K562 (cell line): Measurements from ENCODE around the gene KIF5A. TPM values are rescaled to one million over a fixed set of nuclear protein-coding genes. Genes with fewer than 3 reads are reported as not detected.

ENCODE experiments used
- ATAC-seq: fragments of 200-7000 bp; cut with Tn5 transposase; 3 replicates; pipeline ENCODE4 v1.9.1; 2020; ENCODE audit warnings: moderate library complexity
- BruUV-seq: library from RNA; stranded (reverse); fragments of 400-500 nt; replicated peaks from 2 replicates; lab custom pipeline; 2021; lab: Mats Ljungman, UMichigan
- CTCF ChIA-PET: fragments of 300-600 bp; formaldehyde crosslinking; extraction: SDS; loops from one replicate; lab custom pipeline; 2021; ENCODE audit warnings: low intra/inter-chr PET ratio; lab: Yijun Ruan, JAX
- POLR2A ChIA-PET: fragments of 300-600, 350-650 bp; sonication (Branson Sonifier 250); formaldehyde crosslinking; extraction: SDS; loops from one replicate; lab custom pipeline; 2021; ENCODE audit warnings: antibody characterized with exemption, inconsistent platforms; lab: Yijun Ruan, JAX
- DNase-seq, 4 experiments: peaks; one replicate each; pipeline versions ENCODE4 v3.0.0 to v3.0.0-alpha.2; 2011 to 2018; ENCODE audit warnings: low spot score in 3 of 4, mixed read lengths in 3 of 4; ENCODE audit errors: extremely low read depth in 1 of 4
- FAIRE-seq: peaks from 2 replicates; lab custom pipeline; 2011; peaks lifted over from hg19 to GRCh38; lab: Jason Lieb, UNC
- H2AFZ ChIP-seq: 2 replicates; pipeline ENCODE4 v1.6.0; 2011; ENCODE audit warnings: low read depth, low read length, control low read depth, inconsistent platforms
- H3K27ac ChIP-seq: fragments of 200-600 bp; 3 replicates; pipeline ENCODE4 v1.8.0; 2011; ENCODE audit warnings: low read depth, mild to moderate bottlenecking, control low read depth, inconsistent platforms, low read length, moderate library complexity, mixed read lengths; ENCODE audit errors: extremely low read depth
- H3K27me3 ChIP-seq, 2 experiments: fragments of 300-600 bp in 1 of 2; 2 replicates in 1 of 2; 3 replicates in 1 of 2; pipeline versions ENCODE4 v1.6.0 to v1.8.0; 2011; ENCODE audit warnings: inconsistent platforms in 2 of 2, low read length in 2 of 2, mild to moderate bottlenecking in 1 of 2, mixed read lengths in 1 of 2, moderate library complexity in 1 of 2; ENCODE audit not compliant: control insufficient read depth in 2 of 2, insufficient read depth in 2 of 2
- H3K36me3 ChIP-seq: fragments of 300-600 bp; 3 replicates; pipeline ENCODE4 v1.8.0; 2011; ENCODE audit warnings: mild to moderate bottlenecking, low read length, inconsistent platforms; ENCODE audit not compliant: control insufficient read depth, insufficient read depth
- H3K4me1 ChIP-seq, 2 experiments: fragments of 200-600 bp in 1 of 2; replicated peaks in 1 of 2; 2 replicates in 1 of 2; 3 replicates in 1 of 2; pipeline versions ENCODE4 v1.5.1 to v1.8.0; 2011; ENCODE audit warnings: inconsistent platforms in 2 of 2, low read length in 2 of 2, mild to moderate bottlenecking in 1 of 2, mixed read lengths in 1 of 2, moderate library complexity in 1 of 2; ENCODE audit not compliant: control insufficient read depth in 2 of 2, insufficient read depth in 2 of 2
- H3K4me2 ChIP-seq: 2 replicates; pipeline ENCODE4 v1.6.1; 2011; ENCODE audit warnings: low read length, control low read depth, inconsistent platforms, mixed read lengths; ENCODE audit not compliant: insufficient read depth
- H3K4me3 ChIP-seq: fragments of 200-600 bp; sonication (generic), shearing (Covaris generic); 2 replicates; pipeline ENCODE4 v1.5.1; 2016; ENCODE audit warnings: control low read depth, inconsistent platforms
- H3K79me2 ChIP-seq: fragments of 200-600 bp; 3 replicates; pipeline ENCODE4 v1.8.0; 2011; ENCODE audit warnings: low read length, inconsistent platforms; ENCODE audit not compliant: control insufficient read depth, insufficient read depth
- H3K9ac ChIP-seq, 2 experiments: 2 replicates each; pipeline versions ENCODE4 v1.6.0 to v1.6.1; 2011; ENCODE audit warnings: low read depth in 2 of 2, low read length in 2 of 2, control low read depth in 1 of 2, inconsistent platforms in 1 of 2, mild to moderate bottlenecking in 1 of 2, mixed read lengths in 1 of 2; ENCODE audit not compliant: insufficient read depth in 1 of 2
- H3K9me1 ChIP-seq: one replicate; pipeline ENCODE4 v1.6.0; 2011; ENCODE audit warnings: inconsistent platforms, mild to moderate bottlenecking, low read length, moderate library complexity; ENCODE audit not compliant: control insufficient read depth, insufficient read depth
- H3K9me3 ChIP-seq: replicated peaks from 2 replicates; pipeline ENCODE4 v1.5.1; 2011; ENCODE audit warnings: low read depth, low read length, inconsistent platforms; ENCODE audit not compliant: control insufficient read depth, insufficient read depth
- H4K20me1 ChIP-seq: replicated peaks from 2 replicates; pipeline ENCODE4 v1.6.1; 2011; ENCODE audit warnings: low read length, inconsistent platforms, mixed read lengths; ENCODE audit not compliant: control insufficient read depth, insufficient read depth
- GABPB1 ChIP-seq: sonication (generic); formaldehyde crosslinking; IDR thresholded peaks from 2 replicates; pipeline ENCODE4 v1.8.0; 2022; ENCODE audit warnings: mild to moderate bottlenecking, missing genetic modification reagents
- KHSRP ChIP-seq: fragments of 450-650 bp; IDR thresholded peaks from 2 replicates; pipeline ENCODE4 v1.6.1; 2017
- RFX5 ChIP-seq: IDR thresholded peaks from 2 replicates; pipeline ENCODE4 v1.6.1; 2011; ENCODE audit warnings: low read depth, mild to moderate bottlenecking, improper control_type of control experiment, low read length
- SMAD4 ChIP-seq: fragments of 250-450 bp; sonication (Bioruptor Pico); conservative IDR thresholded peaks from 2 replicates; pipeline ENCODE4 v1.8.0; 2021; ENCODE audit warnings: inconsistent platforms, mild to moderate bottlenecking, moderate library complexity
- ZNF23 ChIP-seq: fragments of 250-450 bp; sonication (Bioruptor Pico); IDR thresholded peaks from 2 replicates; pipeline ENCODE4 v1.4.0; 2020; ENCODE audit warnings: mild to moderate bottlenecking
- ZNF282 ChIP-seq: sonication (generic); formaldehyde crosslinking; IDR thresholded peaks from 2 replicates; pipeline ENCODE4 v1.8.1; 2023; ENCODE audit warnings: missing genetic modification reagents
- ZNF507 ChIP-seq: conservative IDR thresholded peaks from 2 replicates; pipeline ENCODE4 v1.6.1; 2017; ENCODE audit warnings: missing genetic modification characterization, missing compliant biosample characterization
- ZNF668 ChIP-seq: fragments of 250-450 bp; sonication (Bioruptor Pico); IDR thresholded peaks from 2 replicates; pipeline ENCODE4 v1.8.0; 2022; ENCODE audit warnings: mild to moderate bottlenecking, inconsistent platforms
- ZNF830 ChIP-seq: fragments of 250-450 bp; sonication (Bioruptor Pico); IDR thresholded peaks from 2 replicates; pipeline ENCODE4 v1.5.0; 2021; ENCODE audit warnings: mild to moderate bottlenecking
- WGBS: fragments of 100-300 bp; shearing (Covaris generic); methylation state at CpG from one replicate; pipeline ENCODE4 v1.1.6; 2016; ENCODE audit warnings: low coverage, mixed read lengths; ENCODE audit not compliant: insufficient coverage; ENCODE audit errors: missing lambda C conversion rate; 5-methylcytosine and 5-hydroxymethylcytosine counted together
- in situ Hi-C: fragments of 300-500 bp; cut with MboI; formaldehyde crosslinking; loops from 4 replicates; pipeline ENCODE4 v1.15.0; 2018; ENCODE audit warnings: inconsistent platforms, mixed read lengths
- intact Hi-C: fragments of 100-400 bp; cut with micrococcal nuclease; formaldehyde crosslinking; loops from 2 replicates; pipeline ENCODE4 v1.14.2; 2022
- polyA plus RNA-seq, 8 experiments: library from polyadenylated mRNA; depleted of rRNA in 4 of 8; stranded (reverse) in 5 of 8; unstranded in 3 of 8; fragments of >200 nt; fragmentation: Nextera tagmentation in 2 of 8; fragmentation: Illumina TruSeq in 1 of 8; extraction: Ambion mirVana in 2 of 8; extraction: Trizol in 1 of 8; gene quantifications; 2 replicates each; pipeline versions ENCODE4 v1.2.1 to v1.2.3, GENCODE V29; 2011 to 2014; ENCODE audit warnings: inconsistent platforms in 1 of 8, missing spikeins in 1 of 8
- total RNA-seq, 7 experiments: library from RNA; depleted of rRNA in 6 of 7; stranded (reverse); fragments of >200 nt in 6 of 7; fragmentation: Illumina TruSeq in 2 of 7; extraction: Trizol in 2 of 7; gene quantifications; 2 replicates each; pipeline versions ENCODE4 v1.2.1 to v1.2.3, GENCODE V29; 2011 to 2021; ENCODE audit warnings: low replicate concordance in 1 of 7
- TF ChIP-seq, protein P1 (sequence below): fragments of 200-800 bp; sonication (Bioruptor generic); IDR thresholded peaks from 2 replicates; pipeline ENCODE4 v1.6.1; 2017; ENCODE audit warnings: missing genetic modification characterization, missing compliant biosample characterization
- TF ChIP-seq, protein P2 (sequence below): sonication (generic); formaldehyde crosslinking; IDR thresholded peaks from 2 replicates; pipeline ENCODE4 v1.8.1; 2023; ENCODE audit warnings: mild to moderate bottlenecking, missing genetic modification reagents, moderate library complexity

KIF5A gene
- total and polyA plus RNA-seq, 9 of the 15 experiments (the other 6 are each of a cell fraction or from before 2014, with no cell fraction given), result 3.4 to 17.7 (median 8.0) TPM

DNA sequence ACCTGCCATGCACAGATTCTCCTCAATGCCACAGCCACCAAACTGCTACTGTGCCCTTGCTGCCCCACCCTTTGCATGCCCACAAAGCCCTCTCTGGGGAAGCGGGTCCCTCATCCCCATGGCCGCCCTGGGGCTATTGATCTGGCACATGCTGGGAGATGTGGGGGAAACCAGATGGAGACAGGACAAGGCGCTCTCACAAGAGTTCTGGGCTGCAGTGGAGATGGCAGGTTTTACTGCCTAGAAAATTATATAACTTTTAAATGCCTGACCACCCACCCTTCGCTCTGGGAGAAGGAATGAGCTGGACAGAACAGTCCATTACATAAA, 30.6 kb downstream of the KIF5A start:
- Histone ChIP-seq H3K4me2 (no peak overlapping the region), H2AFZ (no peak overlapping the region)
- in situ Hi-C loops, result no loop called here
- ATAC-seq, result no peak
- TF ChIP-seq ZNF830, result no peak
- no peak for TF ChIP-seq ZNF282 (CRISPR knock-in tag)
- no peak for TF ChIP-seq GABPB1 (CRISPR knock-in tag)
- TF ChIP-seq ZNF668 (CRISPR knock-in tag), result no peak
- TF ChIP-seq RFX5, result no peak
- TF ChIP-seq, all 486 proteins: peak for 0
- WGBS, result 92% methylated on average over 4 of the region's 4 CpGs
- H4K20me1 ChIP-seq, result peaks cover 3% of the 10 kb centered on the region; the same call in 1 of the 2 replicates
- ChIA-PET POLR2A (interaction anchor here (0.6 to 1.4 kb wide), 5 partner anchors 10 to 105 kb away, joined by 3 read pairs; no protein-coding TSS in a partner anchor), CTCF (interaction anchor here (4.6 kb wide), 1 partner anchor 41 kb away, joined by 36 read pairs; no protein-coding TSS in a partner anchor)
- H3K27ac ChIP-seq, result no peak overlapping the region
- DNase-seq (no peak), FAIRE-seq (no peak)
- BruUV-seq, result no TSS peak
- no peaks in the 10 kb centered on the region; a peak in 2 of 5 replicates for H3K4me1 ChIP-seq
- intact Hi-C loops, result no loop called here
- peaks cover 92% of the 10 kb centered on the region for H3K36me3 ChIP-seq
- no peaks in the 10 kb centered on the region for H3K9me3 ChIP-seq
- no peaks in the 10 kb centered on the region for H3K27me3 ChIP-seq
- no peaks in the 10 kb centered on the region for H3K79me2 ChIP-seq
- H3K9me1 ChIP-seq, result peaks cover 7% of the 10 kb centered on the region
- no peak overlapping the region for H3K9ac ChIP-seq
- no peak overlapping the region for H3K4me3 ChIP-seq

DNA sequence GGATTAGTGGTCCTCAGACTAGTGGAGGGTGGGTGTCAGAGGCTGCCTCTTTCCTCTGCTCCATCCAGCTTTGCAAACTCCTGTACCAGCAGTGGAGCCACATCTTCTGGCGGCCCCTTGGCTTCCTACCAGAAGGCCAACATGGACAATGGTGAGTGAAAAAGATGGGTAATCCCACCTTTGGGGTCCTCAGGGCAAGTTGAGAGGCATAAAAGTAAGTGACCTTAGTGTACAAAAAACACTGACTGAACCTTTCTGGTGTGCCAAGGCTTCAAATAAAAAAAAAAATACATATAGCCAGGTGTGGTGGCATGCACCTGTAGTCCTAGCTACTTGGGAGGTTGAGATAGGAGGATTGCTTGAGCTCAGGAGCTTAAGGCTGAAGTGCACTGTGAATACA, 32.0 kb downstream of the KIF5A start:
- H3K27ac ChIP-seq, result no peak overlapping the region
- no peak overlapping the region for H2AFZ ChIP-seq
- no peaks in the 10 kb centered on the region for H3K79me2 ChIP-seq
- ChIA-PET CTCF (interaction anchor here (4.6 kb wide), 1 partner anchor 40 kb away, joined by 36 read pairs; no protein-coding TSS in a partner anchor), POLR2A (interaction anchor here (0.7 to 0.9 kb wide), 2 partner anchors 44 to 77 kb away, joined by 3 read pairs; no protein-coding TSS in a partner anchor)
- no peaks in the 10 kb centered on the region for H3K27me3 ChIP-seq
- WGBS, result 83% methylated on average over 1 of the region's 1 CpG
- FAIRE-seq, result no peak
- ATAC-seq, result no peak
- H3K9me1 ChIP-seq, result peaks cover under 1% of the 10 kb centered on the region
- TF ChIP-seq KHSRP (no peak), SMAD4 (CRISPR knock-in tag) (no peak), ZNF23 (CRISPR knock-in tag) (no peak), ZNF507 (no peak)
- TF ChIP-seq, protein P1, sequence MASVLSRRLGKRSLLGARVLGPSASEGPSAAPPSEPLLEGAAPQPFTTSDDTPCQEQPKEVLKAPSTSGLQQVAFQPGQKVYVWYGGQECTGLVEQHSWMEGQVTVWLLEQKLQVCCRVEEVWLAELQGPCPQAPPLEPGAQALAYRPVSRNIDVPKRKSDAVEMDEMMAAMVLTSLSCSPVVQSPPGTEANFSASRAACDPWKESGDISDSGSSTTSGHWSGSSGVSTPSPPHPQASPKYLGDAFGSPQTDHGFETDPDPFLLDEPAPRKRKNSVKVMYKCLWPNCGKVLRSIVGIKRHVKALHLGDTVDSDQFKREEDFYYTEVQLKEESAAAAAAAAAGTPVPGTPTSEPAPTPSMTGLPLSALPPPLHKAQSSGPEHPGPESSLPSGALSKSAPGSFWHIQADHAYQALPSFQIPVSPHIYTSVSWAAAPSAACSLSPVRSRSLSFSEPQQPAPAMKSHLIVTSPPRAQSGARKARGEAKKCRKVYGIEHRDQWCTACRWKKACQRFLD, result no peak
- TF ChIP-seq, protein P2, sequence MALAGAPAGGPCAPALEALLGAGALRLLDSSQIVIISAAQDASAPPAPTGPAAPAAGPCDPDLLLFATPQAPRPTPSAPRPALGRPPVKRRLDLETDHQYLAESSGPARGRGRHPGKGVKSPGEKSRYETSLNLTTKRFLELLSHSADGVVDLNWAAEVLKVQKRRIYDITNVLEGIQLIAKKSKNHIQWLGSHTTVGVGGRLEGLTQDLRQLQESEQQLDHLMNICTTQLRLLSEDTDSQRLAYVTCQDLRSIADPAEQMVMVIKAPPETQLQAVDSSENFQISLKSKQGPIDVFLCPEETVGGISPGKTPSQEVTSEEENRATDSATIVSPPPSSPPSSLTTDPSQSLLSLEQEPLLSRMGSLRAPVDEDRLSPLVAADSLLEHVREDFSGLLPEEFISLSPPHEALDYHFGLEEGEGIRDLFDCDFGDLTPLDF, result no peak
- no TSS peak for BruUV-seq
- no peak for DNase-seq
- H3K9me3 ChIP-seq, result no peaks in the 10 kb centered on the region
- no peak overlapping the region for H3K4me2 ChIP-seq
- H3K4me3 ChIP-seq, result no peak overlapping the region
- no peak overlapping the region for H3K9ac ChIP-seq
- peaks cover 80% of the 10 kb centered on the region for H3K36me3 ChIP-seq
- intact Hi-C loops (loop anchor here (1.0 to 2.0 kb wide), 4 partner anchors 51 to 323 kb away; partner anchors contain the start of genes B4GALNT1 and MBD6), in situ Hi-C loops (no loop called here)
- peaks cover 3% of the 10 kb centered on the region; the same call in 1 of the 2 replicates for H4K20me1 ChIP-seq
- H3K4me1 ChIP-seq, result no peaks in the 10 kb centered on the region; a peak in 2 of 5 replicates
